HepG2 (cell line): ENCODE data around the gene CMAS.

ENCODE experiments used
- NFRKB ChIP-seq: fragments of 450-650 bp; IDR thresholded peaks from 2 replicates; pipeline ENCODE4 v1.6.1; 2017
- POLR2A ChIP-seq, 2 experiments: IDR thresholded peaks; 2 replicates each; pipeline ENCODE4 v1.6.1; 2011; ENCODE audit warnings: low read depth in 2 of 2, low read length in 2 of 2, mild to moderate bottlenecking in 1 of 2, moderate library complexity in 1 of 2; ENCODE audit not compliant: insufficient read depth in 1 of 2
- POLR2AphosphoS5 ChIP-seq: IDR thresholded peaks from 2 replicates; pipeline ENCODE4 v1.6.1; 2012; ENCODE audit warnings: low read depth, low read length
- SPEN ChIP-seq: sonication (generic); formaldehyde crosslinking; IDR thresholded peaks from 2 replicates; pipeline ENCODE4 v1.5.1; 2020; ENCODE audit warnings: low read depth, mild to moderate bottlenecking, missing genetic modification reagents
- TF ChIP-seq, protein P1 (sequence below): sonication (generic); formaldehyde crosslinking; IDR thresholded peaks from 2 replicates; pipeline ENCODE4 v1.4.0; 2020; ENCODE audit warnings: missing genetic modification reagents
- TF ChIP-seq, protein P2 (sequence below): sonication (generic); formaldehyde crosslinking; IDR thresholded peaks from 2 replicates; pipeline ENCODE4 v1.5.0; 2020; ENCODE audit warnings: mild to moderate bottlenecking, missing genetic modification reagents, moderate library complexity
- TF ChIP-seq, protein P3 (sequence below): sonication (generic); formaldehyde crosslinking; IDR thresholded peaks from 2 replicates; pipeline ENCODE4 v1.4.0; 2020; ENCODE audit warnings: missing genetic modification reagents

DNA sequence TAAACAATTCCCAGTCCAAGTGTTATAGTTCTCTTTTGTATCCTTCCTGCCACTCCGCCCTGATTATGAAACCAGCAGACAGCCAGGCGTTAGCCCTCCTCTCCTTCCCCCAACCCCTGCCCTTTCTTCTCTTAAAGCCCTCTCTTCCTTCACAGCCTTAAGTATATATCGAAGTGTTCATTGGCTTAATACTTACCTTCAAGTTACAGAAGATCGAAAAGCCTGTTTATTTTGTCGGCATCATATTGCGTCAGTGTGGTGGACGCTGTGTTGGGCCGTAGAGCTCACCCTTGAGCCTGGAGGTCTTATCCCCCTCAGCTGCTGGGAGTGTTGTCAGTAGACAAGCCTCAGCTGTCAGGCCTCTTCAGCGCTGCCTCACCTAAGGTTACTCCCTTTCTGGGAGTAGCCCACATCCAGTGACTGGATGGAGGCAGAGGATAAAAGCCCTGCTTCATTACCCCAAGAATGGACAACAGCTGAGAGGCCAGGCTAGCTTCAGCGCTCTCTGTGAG is 36.2 kb downstream of the CMAS start:
- TF ChIP-seq POLR2A (IDR thresholded peaks at IDR 0.05; ENCODE audit: insufficient read depth in 1 of 2, low read depth in 2 of 2, low read length in 2 of 2) (no peak), NFRKB (no peak), SPEN (CRISPR knock-in tag) (no peak), POLR2AphosphoS5 (no peak)
- TF ChIP-seq, protein P1, sequence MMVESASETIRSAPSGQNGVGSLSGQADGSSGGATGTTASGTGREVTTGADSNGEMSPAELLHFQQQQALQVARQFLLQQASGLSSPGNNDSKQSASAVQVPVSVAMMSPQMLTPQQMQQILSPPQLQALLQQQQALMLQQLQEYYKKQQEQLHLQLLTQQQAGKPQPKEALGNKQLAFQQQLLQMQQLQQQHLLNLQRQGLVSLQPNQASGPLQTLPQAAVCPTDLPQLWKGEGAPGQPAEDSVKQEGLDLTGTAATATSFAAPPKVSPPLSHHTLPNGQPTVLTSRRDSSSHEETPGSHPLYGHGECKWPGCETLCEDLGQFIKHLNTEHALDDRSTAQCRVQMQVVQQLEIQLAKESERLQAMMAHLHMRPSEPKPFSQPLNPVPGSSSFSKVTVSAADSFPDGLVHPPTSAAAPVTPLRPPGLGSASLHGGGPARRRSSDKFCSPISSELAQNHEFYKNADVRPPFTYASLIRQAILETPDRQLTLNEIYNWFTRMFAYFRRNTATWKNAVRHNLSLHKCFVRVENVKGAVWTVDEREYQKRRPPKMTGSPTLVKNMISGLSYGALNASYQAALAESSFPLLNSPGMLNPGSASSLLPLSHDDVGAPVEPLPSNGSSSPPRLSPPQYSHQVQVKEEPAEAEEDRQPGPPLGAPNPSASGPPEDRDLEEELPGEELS (CRISPR knock-in tag): no peak
- TF ChIP-seq, protein P2, sequence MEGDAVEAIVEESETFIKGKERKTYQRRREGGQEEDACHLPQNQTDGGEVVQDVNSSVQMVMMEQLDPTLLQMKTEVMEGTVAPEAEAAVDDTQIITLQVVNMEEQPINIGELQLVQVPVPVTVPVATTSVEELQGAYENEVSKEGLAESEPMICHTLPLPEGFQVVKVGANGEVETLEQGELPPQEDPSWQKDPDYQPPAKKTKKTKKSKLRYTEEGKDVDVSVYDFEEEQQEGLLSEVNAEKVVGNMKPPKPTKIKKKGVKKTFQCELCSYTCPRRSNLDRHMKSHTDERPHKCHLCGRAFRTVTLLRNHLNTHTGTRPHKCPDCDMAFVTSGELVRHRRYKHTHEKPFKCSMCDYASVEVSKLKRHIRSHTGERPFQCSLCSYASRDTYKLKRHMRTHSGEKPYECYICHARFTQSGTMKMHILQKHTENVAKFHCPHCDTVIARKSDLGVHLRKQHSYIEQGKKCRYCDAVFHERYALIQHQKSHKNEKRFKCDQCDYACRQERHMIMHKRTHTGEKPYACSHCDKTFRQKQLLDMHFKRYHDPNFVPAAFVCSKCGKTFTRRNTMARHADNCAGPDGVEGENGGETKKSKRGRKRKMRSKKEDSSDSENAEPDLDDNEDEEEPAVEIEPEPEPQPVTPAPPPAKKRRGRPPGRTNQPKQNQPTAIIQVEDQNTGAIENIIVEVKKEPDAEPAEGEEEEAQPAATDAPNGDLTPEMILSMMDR (CRISPR knock-in tag): no peak
- TF ChIP-seq, protein P3, sequence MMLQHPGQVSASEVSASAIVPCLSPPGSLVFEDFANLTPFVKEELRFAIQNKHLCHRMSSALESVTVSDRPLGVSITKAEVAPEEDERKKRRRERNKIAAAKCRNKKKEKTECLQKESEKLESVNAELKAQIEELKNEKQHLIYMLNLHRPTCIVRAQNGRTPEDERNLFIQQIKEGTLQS: no peak
